ENCODE results near the gene ZC3H7A. TPM values are rescaled to one million over a fixed set of nuclear protein-coding genes. Genes with fewer than 3 reads are reported as not detected.

The ZC3H7A gene
- total RNA-seq, 1 donor from 2014 or later = 52.6 TPM

DNA sequence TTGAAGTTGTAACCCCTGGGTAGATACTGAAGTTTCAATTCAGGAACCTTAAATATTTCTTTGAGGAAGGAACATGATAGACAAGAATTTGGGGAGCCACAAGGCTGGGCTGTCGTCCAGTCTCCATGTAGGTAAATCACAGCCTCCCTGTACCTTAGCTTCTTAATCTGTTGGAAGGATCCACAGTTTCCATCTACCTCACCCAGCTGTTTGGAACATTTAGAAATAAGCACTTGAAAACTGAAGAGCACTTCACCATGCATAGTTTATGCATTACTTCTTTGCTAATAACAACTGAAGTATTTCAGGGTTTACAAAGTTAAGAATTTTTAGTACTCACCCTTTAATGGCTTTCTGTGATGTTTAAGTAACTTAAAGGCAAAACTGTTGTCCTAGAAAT is 71.6 kb downstream of the ZC3H7A start:
- Histone ChIP-seq H3K27me3 (ENCODE audit: control insufficient read depth, insufficient read depth, low read length) (no peaks in the 10 kb centered on the region), H3K36me3 (ENCODE audit: control insufficient read depth, insufficient read depth, low read length) (no peaks in the 10 kb centered on the region), H3K4me3 (ENCODE audit: low read depth, low read length) (no peak overlapping the region)
- DNase-seq (ENCODE audit: low read depth) = no peak
- TF ChIP-seq CTCF (IDR thresholded peaks at IDR 0.05; ENCODE audit: insufficient read depth, low read length, poor library complexity, severe bottlenecking) = no peak

DNA sequence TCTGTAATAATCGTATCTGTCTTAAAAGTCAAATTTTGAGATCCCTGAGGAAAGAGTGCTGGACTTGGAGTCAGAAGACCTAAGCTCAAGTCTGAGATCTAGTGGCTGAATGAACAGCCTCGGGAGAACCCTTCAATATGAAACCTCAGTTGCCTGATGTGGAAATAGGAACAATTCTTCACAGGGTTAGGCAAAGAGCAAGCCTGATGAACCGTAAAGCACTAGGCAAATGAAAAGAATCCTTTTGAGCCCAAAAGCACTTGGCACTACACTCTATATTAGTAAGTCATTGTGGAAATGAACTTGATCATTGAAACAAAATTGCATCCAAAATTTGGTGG is 74.6 kb downstream of the ZC3H7A start:
- DNase-seq (ENCODE audit: low read depth) = no peak
- Histone ChIP-seq H3K36me3 (ENCODE audit: control insufficient read depth, insufficient read depth, low read length) (no peaks in the 10 kb centered on the region), H3K4me3 (ENCODE audit: low read depth, low read length) (no peak overlapping the region), H3K27me3 (ENCODE audit: control insufficient read depth, insufficient read depth, low read length) (no peaks in the 10 kb centered on the region)
- no peak for TF ChIP-seq CTCF (IDR thresholded peaks at IDR 0.05; ENCODE audit: insufficient read depth, low read length, poor library complexity, severe bottlenecking)

DNA sequence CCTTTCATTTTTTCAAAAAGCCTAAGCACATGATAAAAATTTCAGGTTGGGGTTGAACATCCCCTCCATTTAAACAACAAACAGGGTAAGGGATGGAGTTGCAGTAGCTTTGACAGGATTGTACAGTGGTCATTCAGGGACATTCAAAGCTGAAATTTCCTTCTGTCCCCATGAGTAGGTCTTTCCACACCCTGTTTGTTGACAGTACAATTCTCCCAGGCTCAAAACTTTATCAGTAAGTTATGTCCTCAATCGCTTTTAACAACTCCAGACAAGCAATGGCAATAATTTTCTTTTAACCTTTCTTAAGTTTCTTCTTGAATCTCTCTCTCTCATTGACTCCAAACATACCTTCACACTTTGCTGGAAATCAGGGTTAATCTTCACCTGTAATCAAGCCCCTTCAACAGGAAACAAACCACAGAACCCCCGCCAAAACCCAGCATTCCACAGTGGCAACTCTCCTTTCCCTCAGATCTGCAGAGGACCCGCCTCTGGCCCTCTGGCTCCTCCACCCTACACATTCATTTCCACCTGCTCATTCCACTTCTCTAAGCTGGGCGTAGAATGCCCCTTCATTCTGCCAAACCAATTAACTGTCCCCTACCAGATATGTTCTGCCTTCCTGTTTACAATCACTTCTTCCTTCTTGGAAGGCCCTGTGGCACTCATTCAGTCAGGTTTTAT is 75.1 kb downstream of the ZC3H7A start:
- Histone ChIP-seq H3K4me3 (ENCODE audit: low read depth, low read length) (no peak overlapping the region), H3K36me3 (ENCODE audit: control insufficient read depth, insufficient read depth, low read length) (no peaks in the 10 kb centered on the region), H3K27me3 (ENCODE audit: control insufficient read depth, insufficient read depth, low read length) (no peaks in the 10 kb centered on the region)
- no peak for DNase-seq (ENCODE audit: low read depth)
- TF ChIP-seq CTCF (IDR thresholded peaks at IDR 0.05; ENCODE audit: insufficient read depth, low read length, poor library complexity, severe bottlenecking) = no peak

DNA sequence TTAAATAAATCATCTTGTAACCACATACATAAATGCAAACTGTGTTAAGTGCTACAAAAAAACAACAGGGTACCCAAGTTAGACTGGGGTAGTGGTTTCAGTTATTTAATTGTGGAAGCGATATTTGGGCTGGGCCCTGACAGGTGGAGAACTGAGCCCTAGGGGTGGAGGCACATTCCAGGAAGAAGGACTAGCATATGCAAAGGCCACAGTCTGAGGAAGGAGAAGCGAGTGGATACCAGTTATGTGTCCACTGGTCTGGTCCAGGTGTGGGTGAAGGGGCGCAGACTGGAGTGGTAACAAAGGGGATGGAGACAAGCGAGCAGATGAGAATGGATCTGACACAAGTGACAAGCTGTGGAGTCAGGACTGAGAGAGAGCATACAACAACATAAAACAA is 77.3 kb downstream of the ZC3H7A start:
- Histone ChIP-seq H3K4me3 (ENCODE audit: low read depth, low read length) (no peak overlapping the region), H3K36me3 (ENCODE audit: control insufficient read depth, insufficient read depth, low read length) (no peaks in the 10 kb centered on the region), H3K27me3 (ENCODE audit: control insufficient read depth, insufficient read depth, low read length) (no peaks in the 10 kb centered on the region)
- no peak for TF ChIP-seq CTCF (IDR thresholded peaks at IDR 0.05; ENCODE audit: insufficient read depth, low read length, poor library complexity, severe bottlenecking)
- no peak for DNase-seq (ENCODE audit: low read depth)

GRCh38 chr16:11719171-11719570 is 77.9 kb downstream of the ZC3H7A start:
- no peaks in the 10 kb centered on the region for H3K27me3 ChIP-seq (ENCODE audit: control insufficient read depth, insufficient read depth, low read length)
- no peak overlapping the region for H3K4me3 ChIP-seq (ENCODE audit: low read depth, low read length)
- no peak for TF ChIP-seq CTCF (IDR thresholded peaks at IDR 0.05; ENCODE audit: insufficient read depth, low read length, poor library complexity, severe bottlenecking)
- no peaks in the 10 kb centered on the region for H3K36me3 ChIP-seq (ENCODE audit: control insufficient read depth, insufficient read depth, low read length)
- no peak for DNase-seq (ENCODE audit: low read depth)

- no peak for DNase-seq (ENCODE audit: low read depth)
- Histone ChIP-seq H3K36me3 (ENCODE audit: control insufficient read depth, insufficient read depth, low read length) (no peaks in the 10 kb centered on the region), H3K4me3 (ENCODE audit: low read depth, low read length) (no peak overlapping the region), H3K27me3 (ENCODE audit: control insufficient read depth, insufficient read depth, low read length) (no peaks in the 10 kb centered on the region)
- no peak for TF ChIP-seq CTCF (IDR thresholded peaks at IDR 0.05; ENCODE audit: insufficient read depth, low read length, poor library complexity, severe bottlenecking)
These were observed 79.2 kb downstream of the ZC3H7A start for GRCh38 chr16:11717811-11718210.
